Tibial nerve (tissue), 4 donors: ENCODE results near the gene PREPL. TPM values are rescaled to one million over a fixed set of nuclear protein-coding genes. Genes with fewer than 3 reads are reported as not detected.
A peak's percentile ranks its signal among the peaks of the same experiment; 100 is the strongest.

ENCODE experiments used
- DNase-seq, 2 donors: peaks; one replicate each; pipeline ENCODE4 v3.0.0-alpha.2; 2019; ENCODE audit warnings: low spot score in 2 of 2
- H3K27ac ChIP-seq, 4 donors: fragments of 200-600 bp; sonication (generic) in 3 of 4; one replicate each; pipeline ENCODE4 v1.5.1; 2017 to 2019; ENCODE audit warnings: mild to moderate bottlenecking in 1 of 4
- H3K27me3 ChIP-seq, 2 donors: fragments of 200-600 bp; sonication (generic) in 1 of 2; one replicate each; pipeline versions ENCODE4 v1.5.1 to v1.6.0; 2017 to 2019
- H3K36me3 ChIP-seq, 3 donors: fragments of 200-600 bp; sonication (generic); one replicate each; pipeline ENCODE4 v1.5.1; 2018 to 2019
- H3K4me1 ChIP-seq, 4 donors: fragments of 200-600 bp; sonication (generic) in 3 of 4; one replicate each; pipeline ENCODE4 v1.5.1; 2017 to 2019
- H3K4me3 ChIP-seq, 4 donors: fragments of 200-600 bp; sonication (generic) in 3 of 4; one replicate each; pipeline ENCODE4 v1.5.1; 2017 to 2019; ENCODE audit warnings: mild to moderate bottlenecking in 1 of 4, moderate library complexity in 1 of 4
- H3K9me3 ChIP-seq, 4 donors: fragments of 200-600 bp; sonication (generic) in 3 of 4; one replicate each; pipeline ENCODE4 v1.5.1; 2017 to 2019
- EP300 ChIP-seq, 2 donors: sonication (generic); formaldehyde crosslinking; IDR thresholded peaks; one replicate each; pipeline ENCODE4 v1.6.1; 2017; ENCODE audit warnings: antibody characterized with exemption in 2 of 2, mild to moderate bottlenecking in 1 of 2
- POLR2A ChIP-seq, 2 donors: fragments of 450-650 bp; IDR thresholded peaks; one replicate each; pipeline ENCODE4 v1.6.1; 2017; ENCODE audit warnings: antibody characterized with exemption in 2 of 2, mild to moderate bottlenecking in 2 of 2, moderate library complexity in 2 of 2
- WGBS, 2 donors: methylation state at CpG; one replicate each; pipeline ENCODE4 v1.1.5; 2018; 5-methylcytosine and 5-hydroxymethylcytosine counted together
- total RNA-seq, 4 donors: library from RNA; depleted of rRNA; stranded (reverse); fragments of >200 nt; gene quantifications; one replicate each; pipeline ENCODE4 v1.1.0, GENCODE V29; 2016
- TF ChIP-seq, protein P1 (sequence below), 5 experiments: fragments of 200-600 bp in 3 of 5; fragments of 450-650 bp in 2 of 5; sonication (generic) in 3 of 5; IDR thresholded peaks; one replicate each; pipeline ENCODE4 v1.5.1; 2016 to 2019; ENCODE audit warnings: antibody characterized with exemption in 5 of 5, mild to moderate bottlenecking in 3 of 5, moderate library complexity in 2 of 5

The PREPL gene
- total RNA-seq, 4 donors from 2014 or later = 33.0 to 69.5 (median 60.2) TPM

GRCh38 chr2:44283116-44283666 lies 78.1 kb downstream of the PREPL start:
- Histone ChIP-seq H3K27ac (no peak overlapping the region), H3K4me3 (no peak overlapping the region), H3K36me3 (no peaks in the 10 kb centered on the region), H3K27me3 (no peaks in the 10 kb centered on the region), H3K4me1 (no peaks in the 10 kb centered on the region), H3K9me3 (no peaks in the 10 kb centered on the region)
- DNase-seq = no peak
- WGBS, 2 donors = 94% methylated on average over 1 of the region's 1 CpG
- TF ChIP-seq EP300 (IDR thresholded peaks at IDR 0.05) = no peak
- no peak for TF ChIP-seq POLR2A (IDR thresholded peaks at IDR 0.05)
- TF ChIP-seq, protein P1, sequence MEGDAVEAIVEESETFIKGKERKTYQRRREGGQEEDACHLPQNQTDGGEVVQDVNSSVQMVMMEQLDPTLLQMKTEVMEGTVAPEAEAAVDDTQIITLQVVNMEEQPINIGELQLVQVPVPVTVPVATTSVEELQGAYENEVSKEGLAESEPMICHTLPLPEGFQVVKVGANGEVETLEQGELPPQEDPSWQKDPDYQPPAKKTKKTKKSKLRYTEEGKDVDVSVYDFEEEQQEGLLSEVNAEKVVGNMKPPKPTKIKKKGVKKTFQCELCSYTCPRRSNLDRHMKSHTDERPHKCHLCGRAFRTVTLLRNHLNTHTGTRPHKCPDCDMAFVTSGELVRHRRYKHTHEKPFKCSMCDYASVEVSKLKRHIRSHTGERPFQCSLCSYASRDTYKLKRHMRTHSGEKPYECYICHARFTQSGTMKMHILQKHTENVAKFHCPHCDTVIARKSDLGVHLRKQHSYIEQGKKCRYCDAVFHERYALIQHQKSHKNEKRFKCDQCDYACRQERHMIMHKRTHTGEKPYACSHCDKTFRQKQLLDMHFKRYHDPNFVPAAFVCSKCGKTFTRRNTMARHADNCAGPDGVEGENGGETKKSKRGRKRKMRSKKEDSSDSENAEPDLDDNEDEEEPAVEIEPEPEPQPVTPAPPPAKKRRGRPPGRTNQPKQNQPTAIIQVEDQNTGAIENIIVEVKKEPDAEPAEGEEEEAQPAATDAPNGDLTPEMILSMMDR (IDR thresholded peaks at IDR 0.05) = no peak

- DNase-seq = no peak
- no peaks in the 10 kb centered on the region for H3K4me1 ChIP-seq
- H3K36me3 ChIP-seq = no peaks in the 10 kb centered on the region
- no peak overlapping the region for H3K4me3 ChIP-seq
- H3K9me3 ChIP-seq = no peaks in the 10 kb centered on the region
- no peak for TF ChIP-seq EP300 (IDR thresholded peaks at IDR 0.05)
- TF ChIP-seq, protein P1 (IDR thresholded peaks at IDR 0.05) = no peak
- TF ChIP-seq POLR2A (IDR thresholded peaks at IDR 0.05) = no peak
- no peaks in the 10 kb centered on the region for H3K27me3 ChIP-seq
- WGBS, 2 donors = 89 to 100% methylated on average over 1 of the region's 1 CpG
- H3K27ac ChIP-seq = no peak overlapping the region
Observed at GRCh38 chr2:44280869-44281268, 80.4 kb downstream of the PREPL start.

DNA sequence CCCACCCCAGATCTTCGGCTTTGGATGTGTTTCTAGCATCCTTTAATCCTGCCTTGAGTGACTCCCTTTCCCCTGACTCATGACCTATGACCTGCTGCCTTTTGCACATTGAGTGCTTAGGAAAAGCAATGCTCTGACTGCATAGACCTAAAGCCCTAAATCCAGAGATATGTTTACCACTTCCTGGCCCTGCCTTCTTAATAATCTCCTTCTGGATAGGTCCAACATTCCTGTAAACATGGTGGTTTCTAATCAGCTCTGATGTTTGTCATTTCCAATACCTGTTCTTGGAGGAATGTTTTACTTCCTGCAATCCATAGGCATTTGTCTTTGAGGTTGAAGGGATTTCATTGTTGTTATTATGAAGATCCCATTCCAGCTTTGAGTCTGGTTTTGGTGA lies 83.8 kb downstream of the PREPL start:
- no peaks in the 10 kb centered on the region for H3K36me3 ChIP-seq
- H3K9me3 ChIP-seq = no peaks in the 10 kb centered on the region
- TF ChIP-seq, protein P1 (IDR thresholded peaks at IDR 0.05) = no peak
- TF ChIP-seq EP300 (IDR thresholded peaks at IDR 0.05) (no peak), POLR2A (IDR thresholded peaks at IDR 0.05) (no peak)
- WGBS, 2 donors = 47 to 63% methylated on average over 1 of the region's 1 CpG
- no peak overlapping the region for H3K4me3 ChIP-seq
- H3K4me1 ChIP-seq = no peaks in the 10 kb centered on the region
- DNase-seq = no peak
- H3K27ac ChIP-seq = no peak overlapping the region
- H3K27me3 ChIP-seq = no peaks in the 10 kb centered on the region

- Histone ChIP-seq H3K27me3 (no peaks in the 10 kb centered on the region), H3K36me3 (no peaks in the 10 kb centered on the region), H3K9me3 (peaks cover 0 to under 1% (median 0%) of the 10 kb centered on the region in 4 donors), H3K4me3 (peak overlapping the region in 1 of 4 donors; percentile 14), H3K27ac (peak overlapping the region in 1 of 4 donors; percentile 34), H3K4me1 (no peaks in the 10 kb centered on the region)
- 28 to 33% methylated on average over 2 of the region's 2 CpGs for WGBS, 2 donors
- DNase-seq = no peak
- no peak for TF ChIP-seq EP300 (IDR thresholded peaks at IDR 0.05)
- no peak for TF ChIP-seq POLR2A (IDR thresholded peaks at IDR 0.05)
- TF ChIP-seq, protein P1 (IDR thresholded peaks at IDR 0.05) = no peak
Observed at GRCh38 chr2:44275927-44276303, 85.4 kb downstream of the PREPL start.

- WGBS, 2 donors = 59 to 70% methylated on average over 2 of the region's 2 CpGs
- Histone ChIP-seq H3K4me1 (peaks cover 0 to 3% (median 0%) of the 10 kb centered on the region in 4 donors), H3K4me3 (no peak overlapping the region), H3K27ac (no peak overlapping the region), H3K27me3 (no peaks in the 10 kb centered on the region), H3K9me3 (peaks cover 0 to 4% (median 0%) of the 10 kb centered on the region in 4 donors), H3K36me3 (no peaks in the 10 kb centered on the region)
- no peak for DNase-seq
- no peak for TF ChIP-seq POLR2A (IDR thresholded peaks at IDR 0.05)
- no peak for TF ChIP-seq EP300 (IDR thresholded peaks at IDR 0.05)
- TF ChIP-seq, protein P1 (IDR thresholded peaks at IDR 0.05) = no peak
Observed at GRCh38 chr2:44273596-44273995, 87.7 kb downstream of the PREPL start.
